GM18505 (cell line): ENCODE measurements around the gene C11orf42.

Experiments
- ATAC-seq: cut with Tn5 transposase; IDR thresholded peaks from one replicate; pipeline ENCODE4 v1.9.1; 2021; ENCODE audit not compliant: unreplicated experiment
- POLR2A ChIP-seq: IDR thresholded peaks from 4 replicates; pipeline ENCODE4 v1.6.1; 2011; ENCODE audit warnings: borderline replicate concordance; ENCODE audit not compliant: insufficient read depth, insufficient read length; ENCODE audit errors: extremely low read depth

Gene C11orf42

GRCh38 chr11:6253197-6253596 is 47.8 kb downstream of the C11orf42 start:
- no peak for TF ChIP-seq POLR2A
- ATAC-seq = peak; percentile 71

- TF ChIP-seq POLR2A = no peak
Measured at GRCh38 chr11:6258141-6258540, 52.8 kb downstream of the C11orf42 start.

GRCh38 chr11:6258571-6259081 is 53.3 kb downstream of the C11orf42 start:
- no peak for ATAC-seq

More at GRCh38 chr11:6258141-6258540, 52.8 kb downstream of the C11orf42 start:
- no peak for ATAC-seq

GRCh38 chr11:6260207-6260726 is 54.9 kb downstream of the C11orf42 start:
- ATAC-seq = no peak

More at GRCh38 chr11:6258571-6259081, 53.3 kb downstream of the C11orf42 start:
- no peak for TF ChIP-seq POLR2A

More at GRCh38 chr11:6260207-6260726, 54.9 kb downstream of the C11orf42 start:
- TF ChIP-seq POLR2A = no peak
